GM21717 (cell line): ENCODE data around the gene STK32C.

Experiments
- ATAC-seq: cut with Tn5 transposase; IDR thresholded peaks from one replicate; pipeline ENCODE4 v1.9.1; 2021; ENCODE audit warnings: mild to moderate bottlenecking, moderate library complexity; ENCODE audit not compliant: unreplicated experiment

Gene STK32C

DNA sequence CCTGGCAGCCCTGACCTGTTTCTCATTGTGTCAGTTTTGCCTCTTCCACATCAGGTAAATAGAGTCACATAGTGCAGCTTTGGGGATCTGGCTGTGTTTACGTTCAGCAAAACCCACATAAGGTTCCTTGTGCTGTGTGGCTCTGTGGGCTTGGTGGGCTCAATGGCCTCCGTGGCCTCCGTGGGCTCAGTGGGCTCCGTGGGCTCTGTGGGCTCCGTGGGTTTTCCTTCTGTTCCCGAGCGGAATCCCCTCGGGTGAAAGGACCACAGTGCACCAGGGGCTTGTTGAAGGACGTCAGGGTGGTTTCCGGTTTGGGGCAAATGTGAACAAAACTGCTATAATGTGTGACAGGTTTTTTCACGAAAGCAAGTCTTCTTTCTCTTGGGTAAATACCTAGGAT is 133.5 kb downstream of the STK32C start:
- ATAC-seq, result no peak

DNA sequence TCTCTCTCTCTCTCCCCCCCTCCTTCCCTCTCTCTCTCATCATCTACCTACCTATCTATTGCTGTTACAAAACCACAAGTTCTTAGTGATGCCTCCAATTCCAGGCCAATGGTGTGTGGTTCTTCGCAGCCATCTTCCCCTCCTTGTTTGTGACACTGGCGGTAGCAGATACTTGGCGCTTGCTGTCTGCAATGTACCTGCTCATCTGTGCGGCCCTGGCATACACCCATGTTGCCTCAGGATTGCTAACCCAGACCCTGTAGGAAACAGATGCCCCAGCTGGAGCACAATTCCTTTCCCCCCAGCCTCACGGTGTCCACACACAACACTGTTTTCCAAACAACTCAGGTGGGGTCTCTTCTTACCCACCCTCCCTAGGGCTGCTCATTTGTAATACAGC is 134.6 kb downstream of the STK32C start:
- ATAC-seq, result no peak

- ATAC-seq, result no peak
Observed at GRCh38 chr10:132172091-132173066, 135.4 kb downstream of the STK32C start.

DNA sequence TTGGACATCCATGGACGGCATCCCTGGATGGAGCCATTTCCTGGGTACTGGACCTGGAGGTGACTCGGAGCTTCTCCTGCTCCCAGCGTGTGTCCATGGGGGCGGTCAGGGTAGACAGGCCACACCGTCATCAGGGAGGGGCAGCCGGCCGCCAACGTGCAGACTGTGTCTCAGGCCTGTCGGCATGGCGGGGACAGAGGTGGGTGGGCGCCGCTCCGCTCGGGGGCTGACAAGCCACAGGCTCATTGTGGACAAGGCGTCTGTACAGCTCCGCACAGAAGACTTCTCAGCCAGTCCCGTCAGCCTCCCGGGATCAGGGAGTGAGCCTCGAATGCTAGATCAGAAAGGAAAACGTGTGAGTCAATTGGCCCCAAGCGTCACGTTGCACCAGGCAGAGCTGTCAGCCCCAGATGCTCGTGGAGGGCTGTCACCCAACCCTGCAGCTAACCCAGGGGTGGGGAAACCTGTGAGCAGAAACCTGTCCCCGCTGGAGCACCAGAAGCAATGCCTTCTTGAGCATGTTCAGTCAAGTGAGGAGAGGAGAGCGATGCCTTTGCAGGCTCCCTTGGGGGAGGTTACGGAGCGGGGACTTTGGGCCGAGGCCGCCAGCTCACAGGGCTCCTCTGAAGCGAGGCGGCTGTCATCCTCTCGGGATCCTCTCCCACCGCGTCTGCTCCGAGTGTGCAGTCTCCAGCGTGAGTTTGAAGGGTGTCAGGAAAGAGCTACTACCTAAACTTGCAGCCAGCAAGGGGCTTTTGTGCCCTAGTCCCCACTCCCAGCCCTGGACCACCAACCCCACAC is 137.0 kb downstream of the STK32C start:
- ATAC-seq, result no peak

GRCh38 chr10:132169766-132170560 is 137.8 kb downstream of the STK32C start:
- ATAC-seq, result no peak

DNA sequence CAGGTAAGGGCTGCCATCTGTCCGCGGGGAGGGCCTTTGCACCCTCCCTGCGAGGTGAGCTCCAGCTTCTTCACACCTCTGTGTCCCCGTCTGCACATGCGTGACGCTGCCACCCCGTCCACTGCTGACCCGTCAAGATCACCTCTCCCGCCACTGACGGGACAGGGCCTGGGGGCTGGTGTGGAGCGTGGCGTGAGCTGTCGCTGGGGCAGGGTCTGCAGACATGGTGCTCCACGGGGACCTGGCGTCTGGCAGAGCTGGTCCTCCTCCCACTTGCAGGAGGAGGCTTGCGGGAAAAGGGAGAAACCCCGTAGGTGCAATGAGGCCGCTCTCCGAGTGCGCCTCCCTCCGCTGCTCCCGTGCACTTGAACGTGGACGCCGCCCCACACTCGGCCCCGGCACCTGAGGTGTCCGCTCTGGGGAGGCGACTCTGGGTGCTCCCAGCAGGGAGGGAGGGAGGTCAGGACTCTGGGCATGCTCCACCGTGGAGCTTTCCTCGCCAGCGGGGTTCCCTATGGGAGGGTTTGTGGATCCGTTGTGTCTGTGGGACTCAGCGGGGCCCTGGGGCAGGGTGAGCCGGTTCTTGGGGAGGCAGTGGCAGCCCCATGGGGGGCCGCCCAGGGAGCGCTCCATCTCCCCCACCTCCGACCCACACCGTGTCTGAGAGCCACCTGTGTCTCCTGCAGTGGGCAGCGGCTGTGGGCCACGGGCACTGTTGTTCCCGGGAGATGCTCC is 138.6 kb downstream of the STK32C start:
- no peak for ATAC-seq

DNA sequence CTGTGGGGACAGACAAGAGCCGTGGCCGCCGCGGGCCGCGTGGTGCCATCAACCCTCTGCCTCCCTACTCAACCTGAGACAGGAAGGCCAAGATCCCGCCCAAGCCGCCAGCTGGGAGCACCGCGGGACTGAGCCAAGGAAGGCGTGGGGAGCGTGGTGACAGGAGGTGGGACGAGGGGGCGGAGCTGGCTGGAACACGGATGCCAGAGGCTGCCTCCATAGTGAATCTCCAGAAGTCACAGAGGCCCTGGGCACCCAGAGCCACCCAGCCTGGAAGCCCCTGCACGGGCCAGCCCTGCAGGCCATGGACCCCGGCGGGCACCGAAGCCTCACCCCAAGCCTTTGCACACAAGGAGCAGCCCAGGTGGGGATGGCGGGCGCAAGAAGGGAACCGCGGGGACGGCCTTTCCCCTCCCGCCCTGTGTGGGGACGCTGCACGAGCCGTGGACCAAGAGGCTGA is 139.1 kb downstream of the STK32C start:
- no peak for ATAC-seq

DNA sequence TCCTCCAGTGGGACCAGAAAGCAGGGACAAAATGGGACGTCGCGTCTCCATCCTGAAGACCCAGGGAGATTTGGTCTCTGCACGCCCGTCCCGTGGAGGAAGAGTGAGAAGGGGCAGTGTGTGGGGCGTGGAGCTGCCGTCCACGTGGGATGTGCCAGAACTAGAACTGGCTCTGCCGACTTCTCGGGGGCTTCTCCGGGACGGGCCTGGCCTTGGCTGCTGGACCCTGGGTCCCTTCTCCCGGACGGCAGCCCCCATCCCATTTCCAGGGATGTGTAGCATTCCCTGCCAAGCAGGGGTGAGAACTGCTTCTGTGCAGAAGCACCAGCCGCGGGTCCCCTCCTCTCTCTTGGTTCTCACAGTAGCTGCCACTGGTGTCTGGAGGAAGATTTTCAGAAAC is 139.8 kb downstream of the STK32C start:
- no peak for ATAC-seq

DNA sequence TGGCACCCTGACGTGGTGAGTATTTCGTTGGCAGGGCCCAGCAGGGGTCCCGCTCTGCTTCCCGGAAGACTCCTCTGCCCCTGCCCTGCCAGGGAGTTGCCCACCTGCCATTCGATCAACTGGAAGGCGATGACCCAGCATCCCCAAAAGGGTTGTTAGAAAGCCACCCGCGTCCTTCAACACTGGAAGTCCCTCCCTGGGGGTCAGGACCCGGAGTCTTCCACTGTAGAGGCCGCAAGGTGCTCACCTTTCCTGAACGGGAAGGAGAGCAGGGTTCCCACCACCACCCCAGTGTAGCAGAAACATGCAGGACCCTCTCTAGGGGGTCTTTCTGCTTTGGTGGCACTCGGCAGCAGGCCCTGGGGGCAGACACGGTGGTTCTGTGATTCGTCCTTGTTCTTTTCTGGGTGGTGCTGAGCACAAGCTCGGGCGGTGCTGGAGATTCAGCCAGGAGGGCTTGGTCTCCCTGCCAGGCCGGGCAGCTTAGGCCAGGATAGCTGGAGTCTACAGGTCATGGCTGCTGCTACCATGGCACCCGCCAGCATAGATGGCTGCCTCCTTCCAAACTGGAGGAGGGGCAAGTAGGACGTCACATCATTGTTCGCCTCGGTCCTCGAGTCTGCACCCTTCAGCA is 140.6 kb downstream of the STK32C start:
- no peak for ATAC-seq

DNA sequence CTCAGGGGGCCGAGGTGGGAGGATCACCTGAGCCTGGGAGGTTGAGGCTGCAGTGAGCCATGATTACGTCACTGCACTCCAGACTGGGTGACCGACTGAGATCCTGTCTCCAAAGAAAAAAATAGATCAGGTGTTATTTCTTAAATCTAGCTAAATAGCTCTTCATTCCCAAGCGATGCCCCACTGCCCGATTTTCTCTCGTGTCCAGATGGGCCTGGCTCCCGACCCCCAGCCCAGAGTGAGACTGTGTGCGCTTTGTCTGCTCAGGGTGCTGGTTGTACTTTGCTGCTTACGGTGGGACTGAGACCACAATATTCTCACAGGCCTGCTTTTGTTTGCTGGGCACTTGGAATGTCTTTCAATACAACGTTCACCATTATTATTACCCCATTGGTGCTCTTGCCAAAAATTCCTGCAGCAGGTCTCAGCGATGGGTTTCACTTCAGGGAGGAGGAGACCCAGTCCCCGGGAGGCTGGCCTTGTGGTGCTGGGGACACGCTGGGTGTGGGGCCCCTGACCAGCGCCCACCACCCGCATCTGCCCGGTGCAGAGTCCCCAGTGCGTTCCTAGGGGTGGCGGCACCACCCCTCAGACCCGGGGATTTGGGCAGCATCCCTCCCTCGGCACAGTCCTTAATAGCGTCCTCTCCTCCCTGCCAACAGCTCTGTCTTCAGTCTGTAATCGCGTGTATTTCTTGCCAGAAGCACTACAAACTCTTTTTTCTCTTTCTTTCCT is 141.4 kb downstream of the STK32C start:
- no peak for ATAC-seq

- no peak for ATAC-seq
Observed at GRCh38 chr10:132165416-132165980, 142.3 kb downstream of the STK32C start.

DNA sequence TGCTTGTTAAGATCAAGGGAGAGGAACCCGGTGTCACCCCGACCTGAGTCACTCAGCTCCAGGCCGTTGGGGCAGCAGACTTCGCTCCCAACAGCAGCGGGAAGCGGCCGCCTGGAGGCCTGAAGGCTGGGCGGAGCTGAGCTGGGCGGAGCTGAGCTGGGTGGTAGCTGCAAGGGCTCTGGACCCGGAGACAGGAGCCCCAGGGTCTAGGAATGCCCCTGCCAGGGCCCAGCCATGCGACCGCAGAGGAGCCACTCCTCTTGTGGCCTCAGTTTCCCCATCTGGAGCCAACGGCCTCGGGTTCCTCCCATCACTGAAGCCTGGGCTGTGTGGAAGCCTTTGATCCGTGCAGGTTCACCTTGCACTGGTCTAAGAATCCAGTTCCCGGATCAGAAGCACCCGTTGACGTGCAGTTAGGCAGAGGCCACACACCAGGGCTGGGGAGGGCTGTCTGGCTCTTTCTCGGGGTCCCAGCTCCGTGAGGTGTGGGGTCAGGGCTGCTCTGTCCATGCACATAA is 142.9 kb downstream of the STK32C start:
- no peak for ATAC-seq

GRCh38 chr10:132163826-132164515 is 143.8 kb downstream of the STK32C start:
- no peak for ATAC-seq

GRCh38 chr10:132163278-132163765 is 144.4 kb downstream of the STK32C start:
- ATAC-seq, result no peak

GRCh38 chr10:132162590-132163277 is 145.0 kb downstream of the STK32C start:
- no peak for ATAC-seq

DNA sequence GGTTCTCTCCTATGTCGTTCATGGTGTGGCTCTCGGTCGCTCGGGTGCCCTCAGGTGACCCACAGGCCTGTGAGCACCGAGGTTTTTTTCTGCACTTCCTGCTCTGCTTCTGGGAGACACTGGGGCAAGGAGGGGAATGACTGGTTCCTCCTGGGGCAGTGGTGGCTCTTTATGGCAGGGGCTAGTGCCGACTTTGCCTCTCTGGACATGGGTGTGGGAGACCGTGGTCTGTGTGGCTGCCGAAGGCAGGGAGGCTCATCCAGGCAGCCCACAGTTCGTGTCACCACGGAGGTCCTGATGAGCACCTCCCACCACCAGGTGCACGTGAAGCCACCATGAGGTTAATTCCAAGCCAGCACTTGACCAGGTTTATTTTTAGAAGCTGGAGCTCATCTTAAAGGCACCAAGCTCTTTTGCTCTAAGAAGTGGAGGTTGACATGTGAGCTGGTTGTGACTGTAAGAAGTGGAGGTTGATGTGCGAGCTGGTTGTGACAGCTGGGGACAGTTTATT is 145.7 kb downstream of the STK32C start:
- ATAC-seq, result no peak
